ENCODE measurements around the gene ADAMTS17. TPM values are rescaled to one million over a fixed set of nuclear protein-coding genes. Genes with fewer than 3 reads are reported as not detected.

Gene ADAMTS17
- total RNA-seq, 1 experiment from 2014 or later, result 4.2 TPM

- H3K27me3 ChIP-seq (ENCODE audit: insufficient read depth, low read length), result no peaks in the 10 kb centered on the region
- no TSS peak for BruUV-seq (replicated peaks)
- H3K36me3 ChIP-seq (ENCODE audit: control insufficient read depth in 1 of 2, insufficient read depth in 2 of 2, low read length in 2 of 2), result no peaks in the 10 kb centered on the region
- no peaks in the 10 kb centered on the region for H4K20me1 ChIP-seq (ENCODE audit: insufficient read depth)
- peaks cover 7 to 10% of the 10 kb centered on the region in 2 experiments; a peak in 3 of 4 replicates for H3K9me3 ChIP-seq (ENCODE audit: control insufficient read depth in 1 of 2, insufficient read depth in 1 of 2, low read depth in 1 of 2, low read length in 2 of 2)
- intact Hi-C loops (cut with micrococcal nuclease), result no loop called here
- no peak for DNase-seq (ENCODE audit: low read depth, low spot score)
- ChIA-PET POLR2A (no interaction called here), RAD21 (ENCODE audit: low non-redundant PET in 1 of 2, low total read pairs in 2 of 2, uncharacterized antibody in 2 of 2, unreplicated experiment in 2 of 2) (no interaction called here), CTCF (no interaction called here)
- no peak overlapping the region for H3K9ac ChIP-seq (ENCODE audit: low read length)
- no peaks in the 10 kb centered on the region for H3K79me2 ChIP-seq (ENCODE audit: insufficient read depth, low read length)
- H3K9me2 ChIP-seq (ENCODE audit: insufficient read depth), result no peaks in the 10 kb centered on the region
- H3K4me3 ChIP-seq (replicated peaks in 1 of 2; ENCODE audit: low read depth in 1 of 2, low read length in 2 of 2), result no peak overlapping the region
- H3K27ac ChIP-seq (ENCODE audit: low read depth, low read length), result no peak overlapping the region
- H3K4me1 ChIP-seq (ENCODE audit: control insufficient read depth in 1 of 2, insufficient read depth in 2 of 2, low read length in 2 of 2), result no peaks in the 10 kb centered on the region
- no peak for ATAC-seq
- H3K4me2 ChIP-seq (ENCODE audit: low read length), result no peak overlapping the region
- no peak overlapping the region for H2AFZ ChIP-seq (ENCODE audit: low read depth, low read length, poor library complexity, severe bottlenecking)
- TF ChIP-seq MAX (IDR thresholded peaks at IDR 0.05) (no peak), EZH2 (IDR thresholded peaks at IDR 0.05) (no peak), YY1 (IDR thresholded peaks at IDR 0.05; ENCODE audit: extremely low read depth, insufficient replicate concordance, low read depth, low read length) (no peak), ATF3 (IDR thresholded peaks at IDR 0.05) (no peak), POLR2AphosphoS5 (IDR thresholded peaks at IDR 0.05; ENCODE audit: low read depth, low read length) (no peak), REST (IDR thresholded peaks at IDR 0.05; ENCODE audit: low read depth) (no peak), EGR1 (IDR thresholded peaks at IDR 0.05; ENCODE audit: low read depth) (no peak), EZH2phosphoT487 (IDR thresholded peaks at IDR 0.05; ENCODE audit: borderline replicate concordance) (no peak), FOSL1 (IDR thresholded peaks at IDR 0.05; ENCODE audit: low read depth) (no peak), ZFX (IDR thresholded peaks at IDR 0.05) (no peak), JUND (IDR thresholded peaks at IDR 0.05) (no peak), TCF7L2 (IDR thresholded peaks at IDR 0.05; ENCODE audit: borderline replicate concordance, extremely low read depth, insufficient read depth, insufficient read length) (no peak), ZNF274 (IDR thresholded peaks at IDR 0.05; ENCODE audit: low read depth, low read length) (no peak), POLR2A (IDR thresholded peaks at IDR 0.05; ENCODE audit: borderline replicate concordance, extremely low read depth, insufficient read depth, insufficient read length) (no peak), CTCF (IDR thresholded peaks at IDR 0.05 in 2 of 3, conservative IDR thresholded peaks at IDR 0.05 in 1 of 3; ENCODE audit: borderline replicate concordance in 1 of 3, insufficient read depth in 1 of 3, low read depth in 2 of 3, low read length in 2 of 3) (no peak), CEBPB (IDR thresholded peaks at IDR 0.05; ENCODE audit: low read depth) (no peak), RAD21 (IDR thresholded peaks at IDR 0.05; ENCODE audit: low read depth) (no peak)
These were observed 172.0 kb downstream of the ADAMTS17 start for GRCh38 chr15:100169615-100170290.

Data from HCT116 (cell line).